ENCODE measurements around the gene SETD5. TPM values are rescaled to one million over a fixed set of nuclear protein-coding genes. Genes with fewer than 3 reads are reported as not detected.

SETD5 gene
- total and polyA plus RNA-seq, 2 of the 4 experiments (the other 2 are of a cell fraction): 42.7 to 62.9 TPM

DNA sequence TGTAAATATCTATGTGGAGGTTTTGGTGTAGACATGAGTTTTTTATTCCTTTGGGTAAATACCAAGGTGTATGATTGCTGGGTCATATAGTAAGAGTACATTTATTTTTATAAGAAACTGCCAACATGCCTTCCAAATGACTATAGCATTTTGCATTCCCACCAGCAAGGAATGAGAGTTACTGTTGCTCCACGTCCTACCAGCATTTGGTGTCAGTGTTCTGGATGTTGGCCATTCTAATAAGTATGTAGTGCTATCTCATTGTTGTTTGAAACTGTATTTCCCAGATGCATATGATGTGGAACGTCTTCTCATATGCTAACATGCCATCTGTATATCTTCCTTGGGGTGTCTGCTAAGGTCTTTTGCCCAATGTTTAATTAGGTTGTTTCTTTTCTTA, 117.5 kb downstream of the SETD5 start:
- dilution Hi-C loops (cut with HindIII; ENCODE audit: low sequenced_read_pairs, unreplicated experiment) (no loop called here), in situ Hi-C loops (cut with MboI; ENCODE audit: low sequenced_read_pairs) (no loop called here), intact Hi-C loops (cut with micrococcal nuclease) (no loop called here)
- no peak overlapping the region for H3K4me3 ChIP-seq (ENCODE audit: insufficient read depth, low read depth, low read length)
- ChIA-PET CTCF (no interaction called here), POLR2A (ENCODE audit: unreplicated experiment) (no interaction called here)
- H3K18ac ChIP-seq (ENCODE audit: low read depth, low read length): no peak overlapping the region
- H3K27ac ChIP-seq (ENCODE audit: insufficient read depth, low read length): no peak overlapping the region
- TF ChIP-seq POLR2A (IDR thresholded peaks at IDR 0.05; ENCODE audit: low read depth, low read length): no peak
- TF ChIP-seq RFX5 (IDR thresholded peaks at IDR 0.05; ENCODE audit: low read depth, low read length): no peak
- TF ChIP-seq CHD1 (IDR thresholded peaks at IDR 0.05; ENCODE audit: low read depth, low read length): no peak
- TF ChIP-seq, protein P1, sequence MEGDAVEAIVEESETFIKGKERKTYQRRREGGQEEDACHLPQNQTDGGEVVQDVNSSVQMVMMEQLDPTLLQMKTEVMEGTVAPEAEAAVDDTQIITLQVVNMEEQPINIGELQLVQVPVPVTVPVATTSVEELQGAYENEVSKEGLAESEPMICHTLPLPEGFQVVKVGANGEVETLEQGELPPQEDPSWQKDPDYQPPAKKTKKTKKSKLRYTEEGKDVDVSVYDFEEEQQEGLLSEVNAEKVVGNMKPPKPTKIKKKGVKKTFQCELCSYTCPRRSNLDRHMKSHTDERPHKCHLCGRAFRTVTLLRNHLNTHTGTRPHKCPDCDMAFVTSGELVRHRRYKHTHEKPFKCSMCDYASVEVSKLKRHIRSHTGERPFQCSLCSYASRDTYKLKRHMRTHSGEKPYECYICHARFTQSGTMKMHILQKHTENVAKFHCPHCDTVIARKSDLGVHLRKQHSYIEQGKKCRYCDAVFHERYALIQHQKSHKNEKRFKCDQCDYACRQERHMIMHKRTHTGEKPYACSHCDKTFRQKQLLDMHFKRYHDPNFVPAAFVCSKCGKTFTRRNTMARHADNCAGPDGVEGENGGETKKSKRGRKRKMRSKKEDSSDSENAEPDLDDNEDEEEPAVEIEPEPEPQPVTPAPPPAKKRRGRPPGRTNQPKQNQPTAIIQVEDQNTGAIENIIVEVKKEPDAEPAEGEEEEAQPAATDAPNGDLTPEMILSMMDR (conservative IDR thresholded peaks at IDR 0.05; ENCODE audit: low read depth, low read length): no peak
- TF ChIP-seq, protein P2, sequence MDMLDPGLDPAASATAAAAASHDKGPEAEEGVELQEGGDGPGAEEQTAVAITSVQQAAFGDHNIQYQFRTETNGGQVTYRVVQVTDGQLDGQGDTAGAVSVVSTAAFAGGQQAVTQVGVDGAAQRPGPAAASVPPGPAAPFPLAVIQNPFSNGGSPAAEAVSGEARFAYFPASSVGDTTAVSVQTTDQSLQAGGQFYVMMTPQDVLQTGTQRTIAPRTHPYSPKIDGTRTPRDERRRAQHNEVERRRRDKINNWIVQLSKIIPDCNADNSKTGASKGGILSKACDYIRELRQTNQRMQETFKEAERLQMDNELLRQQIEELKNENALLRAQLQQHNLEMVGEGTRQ (IDR thresholded peaks at IDR 0.05; ENCODE audit: low read depth, low read length): no peak
- TF ChIP-seq MAFK (IDR thresholded peaks at IDR 0.05; ENCODE audit: low read depth, low read length): no peak
- no peak overlapping the region for H4K91ac ChIP-seq (ENCODE audit: insufficient read depth, low read depth, low read length)
- no peak overlapping the region for H3K9ac ChIP-seq (ENCODE audit: low read depth, low read length)
- no peak overlapping the region for H2AFZ ChIP-seq (replicated peaks; ENCODE audit: low read length, poor library complexity)
- H4K8ac ChIP-seq (ENCODE audit: low read depth in 2 of 2, low read length in 2 of 2): no peak overlapping the region
- H4K20me1 ChIP-seq (ENCODE audit: insufficient read depth, low read length): no peaks in the 10 kb centered on the region
- DNase-seq (peak; percentile 14), ATAC-seq (ENCODE audit: low read depth) (no peak; the same call in 1 of the 2 replicates)
- no peak overlapping the region for H2BK5ac ChIP-seq (ENCODE audit: low read depth, low read length, poor library complexity, severe bottlenecking)
- no CpG with 5 or more reads among the region's 2 CpGs for WGBS, 2 experiments (ENCODE audit: extremely low coverage in 2 of 2, insufficient read length in 1 of 2)
- H3K27me3 ChIP-seq (ENCODE audit: control insufficient read depth, insufficient read depth, low read length): peaks cover 3% of the 10 kb centered on the region; the same call in 1 of the 2 replicates
- no TSS peak for BruUV-seq (replicated peaks)
- H3K4me1 ChIP-seq (ENCODE audit: control insufficient read depth, insufficient read depth, low read length): no peaks in the 10 kb centered on the region
- H2BK15ac ChIP-seq (ENCODE audit: low read depth, low read length): no peak overlapping the region
- H3K79me1 ChIP-seq (ENCODE audit: low read depth in 1 of 2, low read length in 2 of 2): no peaks in the 10 kb centered on the region
- no peak overlapping the region for H3K56ac ChIP-seq (ENCODE audit: extremely low read depth, insufficient read depth, low read length)
- no peak overlapping the region for H3K4ac ChIP-seq (ENCODE audit: low read depth, low read length)
- H3K9me3 ChIP-seq (ENCODE audit: control insufficient read depth, insufficient read depth, low read length): no peaks in the 10 kb centered on the region
- no peak overlapping the region for H2AK9ac ChIP-seq (replicated peaks; ENCODE audit: low read depth, low read length, poor library complexity)
- no peak overlapping the region for H3K23ac ChIP-seq (ENCODE audit: low read depth, low read length)
- H3K14ac ChIP-seq (replicated peaks; ENCODE audit: low read depth, low read length): no peak overlapping the region
- no peaks in the 10 kb centered on the region for H3K36me3 ChIP-seq (ENCODE audit: control insufficient read depth, insufficient read depth, low read length)
- H2BK20ac ChIP-seq (ENCODE audit: low read depth, low read length): no peak overlapping the region
- no peak overlapping the region for H3K4me2 ChIP-seq (ENCODE audit: low read depth, low read length)
- no peak overlapping the region for H4K5ac ChIP-seq (ENCODE audit: low read depth, low read length)
- H3K9me1 ChIP-seq (ENCODE audit: insufficient read depth, low read length): no peaks in the 10 kb centered on the region
- H2BK120ac ChIP-seq (ENCODE audit: low read depth, low read length): no peak overlapping the region
- H2AK5ac ChIP-seq (ENCODE audit: low read depth, low read length): no peak overlapping the region

Measured in IMR-90 (cell line).